Ishikawa (cell line): Measurements from ENCODE around the gene MAN1A2.

Source experiments
- CEBPB ChIP-seq: IDR thresholded peaks from 2 replicates; pipeline ENCODE4 v1.6.1; 2012
- CREB1 ChIP-seq: IDR thresholded peaks from 2 replicates; pipeline ENCODE4 v1.6.1; 2012; ENCODE audit warnings: low read depth
- EGR1 ChIP-seq: IDR thresholded peaks from 2 replicates; pipeline ENCODE4 v1.6.1; 2012
- EP300 ChIP-seq: IDR thresholded peaks from 2 replicates; pipeline ENCODE4 v1.6.1; 2012; ENCODE audit warnings: borderline replicate concordance
- FOXM1 ChIP-seq: IDR thresholded peaks from 2 replicates; pipeline ENCODE4 v1.6.1; 2012; ENCODE audit warnings: low read depth, borderline replicate concordance
- MAX ChIP-seq: IDR thresholded peaks from 2 replicates; pipeline ENCODE4 v1.6.1; 2012
- NFIC ChIP-seq: IDR thresholded peaks from 2 replicates; pipeline ENCODE4 v1.6.1; 2012
- RAD21 ChIP-seq: IDR thresholded peaks from 2 replicates; pipeline ENCODE4 v1.6.1; 2012; ENCODE audit warnings: low read depth
- REST ChIP-seq: IDR thresholded peaks from 2 replicates; pipeline ENCODE4 v1.6.1; 2012; ENCODE audit warnings: low read depth, mild to moderate bottlenecking
- TAF1 ChIP-seq: IDR thresholded peaks from 2 replicates; pipeline ENCODE4 v1.6.1; 2012; ENCODE audit warnings: low read depth, mild to moderate bottlenecking
- TCF12 ChIP-seq: IDR thresholded peaks from 2 replicates; pipeline ENCODE4 v1.6.1; 2012; ENCODE audit warnings: low read depth
- TEAD4 ChIP-seq: IDR thresholded peaks from 2 replicates; pipeline ENCODE4 v1.6.1; 2012
- USF1 ChIP-seq: IDR thresholded peaks from 2 replicates; pipeline ENCODE4 v1.6.1; 2012
- YY1 ChIP-seq: IDR thresholded peaks from 2 replicates; pipeline ENCODE4 v1.6.1; 2012; ENCODE audit warnings: low read depth
- ZBTB7A ChIP-seq: IDR thresholded peaks from 2 replicates; pipeline ENCODE4 v1.6.1; 2012; ENCODE audit warnings: low read depth

MAN1A2 gene

GRCh38 chr1:117562581-117563491 is 195.6 kb downstream of the MAN1A2 start:
- no peak for TF ChIP-seq RAD21
- TF ChIP-seq REST, result no peak
- no peak for TF ChIP-seq YY1
- no peak for TF ChIP-seq FOXM1
- TF ChIP-seq TEAD4, result no peak
- TF ChIP-seq TCF12, result no peak
- no peak for TF ChIP-seq USF1
- TF ChIP-seq EGR1, result no peak
- no peak for TF ChIP-seq NFIC
- TF ChIP-seq MAX, result no peak
- no peak for TF ChIP-seq CEBPB

GRCh38 chr1:117563492-117563875 is 196.2 kb downstream of the MAN1A2 start:
- no peak for TF ChIP-seq EGR1
- TF ChIP-seq YY1, result no peak
- no peak for TF ChIP-seq FOXM1
- TF ChIP-seq EP300, result no peak
- no peak for TF ChIP-seq NFIC
- TF ChIP-seq TCF12, result no peak
- no peak for TF ChIP-seq RAD21
- no peak for TF ChIP-seq TAF1
- TF ChIP-seq REST, result no peak
- no peak for TF ChIP-seq USF1

GRCh38 chr1:117564227-117565075 is 197.2 kb downstream of the MAN1A2 start:
- TF ChIP-seq EP300 (no peak), ZBTB7A (no peak), RAD21 (no peak), TCF12 (no peak), REST (no peak), MAX (no peak), TEAD4 (no peak), CREB1 (no peak), TAF1 (no peak)

- TF ChIP-seq EGR1 (no peak), FOXM1 (no peak), RAD21 (no peak), MAX (no peak), CREB1 (no peak), USF1 (no peak), ZBTB7A (no peak), NFIC (no peak), REST (no peak), CEBPB (no peak), TEAD4 (no peak), YY1 (no peak), EP300 (no peak), TCF12 (no peak), TAF1 (no peak)
These were observed 197.9 kb downstream of the MAN1A2 start for GRCh38 chr1:117565076-117565556.
